ENCODE data around the gene NDUFAF2.

GRCh38 chr5:61044545-61044944 is 99.5 kb downstream of the NDUFAF2 start:
- TF ChIP-seq GATA2 (IDR thresholded peaks at IDR 0.05; ENCODE audit: low read depth, low read length) (no peak), GATA3 (IDR thresholded peaks at IDR 0.05; ENCODE audit: low read depth, low read length) (no peak)

All from SH-SY5Y (cell line).